HEK293 (cell line): ENCODE data around the gene PRKD1.

Source experiments
- BCL11B ChIP-seq: fragments of 450-650 bp; formaldehyde crosslinking; IDR thresholded peaks from 2 replicates; pipeline ENCODE4 v1.5.1; 2016; ENCODE audit warnings: low read depth, missing biosample characterization, missing genetic modification characterization
- HOXA7 ChIP-seq: sonication (generic); formaldehyde crosslinking; IDR thresholded peaks from 2 replicates; pipeline ENCODE4 v1.8.1; 2022; ENCODE audit warnings: missing genetic modification reagents, borderline replicate concordance
- PBX3 ChIP-seq: sonication (generic); formaldehyde crosslinking; IDR thresholded peaks from 2 replicates; pipeline ENCODE4 v1.8.1; 2022; ENCODE audit warnings: mild to moderate bottlenecking, moderate library complexity, missing genetic modification reagents
- TRIM28 ChIP-seq: IDR thresholded peaks from 2 replicates; pipeline ENCODE4 v1.6.1; 2011; ENCODE audit warnings: low read length, control low read depth, borderline replicate concordance
- ZBTB20 ChIP-seq: fragments of 450-650 bp; formaldehyde crosslinking; IDR thresholded peaks from 2 replicates; pipeline ENCODE4 v1.5.1; 2016; ENCODE audit warnings: missing biosample characterization, missing genetic modification characterization
- ZFP37 ChIP-seq: fragments of 450-650 bp; formaldehyde crosslinking; IDR thresholded peaks from 2 replicates; pipeline ENCODE4 v1.5.1; 2016; ENCODE audit warnings: missing biosample characterization, missing genetic modification characterization
- TF ChIP-seq, protein P1 (sequence below): fragments of 450-650 bp; formaldehyde crosslinking; IDR thresholded peaks from 2 replicates; pipeline ENCODE4 v1.5.1; 2016; ENCODE audit warnings: missing biosample characterization, missing genetic modification characterization
- TF ChIP-seq, protein P2 (sequence below): fragments of 450-650 bp; formaldehyde crosslinking; IDR thresholded peaks from 2 replicates; pipeline ENCODE4 v1.5.1; 2016; ENCODE audit warnings: missing biosample characterization, missing genetic modification characterization
- TF ChIP-seq, protein P3 (sequence below): fragments of 450-650 bp; formaldehyde crosslinking; IDR thresholded peaks from 2 replicates; pipeline ENCODE4 v1.5.1; 2016; ENCODE audit warnings: missing biosample characterization, missing genetic modification characterization

GRCh38 chr14:29616922-29617321 lies 310.7 kb downstream of the PRKD1 start:
- TF ChIP-seq TRIM28 (no peak), ZFP37 (tag by site-specific recombination) (no peak), HOXA7 (CRISPR knock-in tag) (no peak), BCL11B (tag by site-specific recombination) (no peak), ZBTB20 (no peak), PBX3 (CRISPR knock-in tag) (no peak)
- TF ChIP-seq, protein P1, sequence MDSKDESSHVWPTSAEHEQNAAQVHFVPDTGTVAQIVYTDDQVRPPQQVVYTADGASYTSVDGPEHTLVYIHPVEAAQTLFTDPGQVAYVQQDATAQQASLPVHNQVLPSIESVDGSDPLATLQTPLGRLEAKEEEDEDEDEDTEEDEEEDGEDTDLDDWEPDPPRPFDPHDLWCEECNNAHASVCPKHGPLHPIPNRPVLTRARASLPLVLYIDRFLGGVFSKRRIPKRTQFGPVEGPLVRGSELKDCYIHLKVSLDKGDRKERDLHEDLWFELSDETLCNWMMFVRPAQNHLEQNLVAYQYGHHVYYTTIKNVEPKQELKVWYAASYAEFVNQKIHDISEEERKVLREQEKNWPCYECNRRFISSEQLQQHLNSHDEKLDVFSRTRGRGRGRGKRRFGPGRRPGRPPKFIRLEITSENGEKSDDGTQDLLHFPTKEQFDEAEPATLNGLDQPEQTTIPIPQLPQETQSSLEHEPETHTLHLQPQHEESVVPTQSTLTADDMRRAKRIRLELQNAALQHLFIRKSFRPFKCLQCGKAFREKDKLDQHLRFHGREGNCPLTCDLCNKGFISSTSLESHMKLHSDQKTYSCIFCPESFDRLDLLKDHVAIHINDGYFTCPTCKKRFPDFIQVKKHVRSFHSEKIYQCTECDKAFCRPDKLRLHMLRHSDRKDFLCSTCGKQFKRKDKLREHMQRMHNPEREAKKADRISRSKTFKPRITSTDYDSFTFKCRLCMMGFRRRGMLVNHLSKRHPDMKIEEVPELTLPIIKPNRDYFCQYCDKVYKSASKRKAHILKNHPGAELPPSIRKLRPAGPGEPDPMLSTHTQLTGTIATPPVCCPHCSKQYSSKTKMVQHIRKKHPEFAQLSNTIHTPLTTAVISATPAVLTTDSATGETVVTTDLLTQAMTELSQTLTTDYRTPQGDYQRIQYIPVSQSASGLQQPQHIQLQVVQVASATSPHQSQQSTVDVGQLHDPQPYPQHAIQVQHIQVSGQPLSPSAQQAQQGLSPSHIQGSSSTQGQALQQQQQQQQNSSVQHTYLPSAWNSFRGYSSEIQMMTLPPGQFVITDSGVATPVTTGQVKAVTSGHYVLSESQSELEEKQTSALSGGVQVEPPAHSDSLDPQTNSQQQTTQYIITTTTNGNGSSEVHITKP (tag by site-specific recombination) = no peak
- TF ChIP-seq, protein P2, sequence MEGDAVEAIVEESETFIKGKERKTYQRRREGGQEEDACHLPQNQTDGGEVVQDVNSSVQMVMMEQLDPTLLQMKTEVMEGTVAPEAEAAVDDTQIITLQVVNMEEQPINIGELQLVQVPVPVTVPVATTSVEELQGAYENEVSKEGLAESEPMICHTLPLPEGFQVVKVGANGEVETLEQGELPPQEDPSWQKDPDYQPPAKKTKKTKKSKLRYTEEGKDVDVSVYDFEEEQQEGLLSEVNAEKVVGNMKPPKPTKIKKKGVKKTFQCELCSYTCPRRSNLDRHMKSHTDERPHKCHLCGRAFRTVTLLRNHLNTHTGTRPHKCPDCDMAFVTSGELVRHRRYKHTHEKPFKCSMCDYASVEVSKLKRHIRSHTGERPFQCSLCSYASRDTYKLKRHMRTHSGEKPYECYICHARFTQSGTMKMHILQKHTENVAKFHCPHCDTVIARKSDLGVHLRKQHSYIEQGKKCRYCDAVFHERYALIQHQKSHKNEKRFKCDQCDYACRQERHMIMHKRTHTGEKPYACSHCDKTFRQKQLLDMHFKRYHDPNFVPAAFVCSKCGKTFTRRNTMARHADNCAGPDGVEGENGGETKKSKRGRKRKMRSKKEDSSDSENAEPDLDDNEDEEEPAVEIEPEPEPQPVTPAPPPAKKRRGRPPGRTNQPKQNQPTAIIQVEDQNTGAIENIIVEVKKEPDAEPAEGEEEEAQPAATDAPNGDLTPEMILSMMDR (tag by site-specific recombination) = no peak
- TF ChIP-seq, protein P3, sequence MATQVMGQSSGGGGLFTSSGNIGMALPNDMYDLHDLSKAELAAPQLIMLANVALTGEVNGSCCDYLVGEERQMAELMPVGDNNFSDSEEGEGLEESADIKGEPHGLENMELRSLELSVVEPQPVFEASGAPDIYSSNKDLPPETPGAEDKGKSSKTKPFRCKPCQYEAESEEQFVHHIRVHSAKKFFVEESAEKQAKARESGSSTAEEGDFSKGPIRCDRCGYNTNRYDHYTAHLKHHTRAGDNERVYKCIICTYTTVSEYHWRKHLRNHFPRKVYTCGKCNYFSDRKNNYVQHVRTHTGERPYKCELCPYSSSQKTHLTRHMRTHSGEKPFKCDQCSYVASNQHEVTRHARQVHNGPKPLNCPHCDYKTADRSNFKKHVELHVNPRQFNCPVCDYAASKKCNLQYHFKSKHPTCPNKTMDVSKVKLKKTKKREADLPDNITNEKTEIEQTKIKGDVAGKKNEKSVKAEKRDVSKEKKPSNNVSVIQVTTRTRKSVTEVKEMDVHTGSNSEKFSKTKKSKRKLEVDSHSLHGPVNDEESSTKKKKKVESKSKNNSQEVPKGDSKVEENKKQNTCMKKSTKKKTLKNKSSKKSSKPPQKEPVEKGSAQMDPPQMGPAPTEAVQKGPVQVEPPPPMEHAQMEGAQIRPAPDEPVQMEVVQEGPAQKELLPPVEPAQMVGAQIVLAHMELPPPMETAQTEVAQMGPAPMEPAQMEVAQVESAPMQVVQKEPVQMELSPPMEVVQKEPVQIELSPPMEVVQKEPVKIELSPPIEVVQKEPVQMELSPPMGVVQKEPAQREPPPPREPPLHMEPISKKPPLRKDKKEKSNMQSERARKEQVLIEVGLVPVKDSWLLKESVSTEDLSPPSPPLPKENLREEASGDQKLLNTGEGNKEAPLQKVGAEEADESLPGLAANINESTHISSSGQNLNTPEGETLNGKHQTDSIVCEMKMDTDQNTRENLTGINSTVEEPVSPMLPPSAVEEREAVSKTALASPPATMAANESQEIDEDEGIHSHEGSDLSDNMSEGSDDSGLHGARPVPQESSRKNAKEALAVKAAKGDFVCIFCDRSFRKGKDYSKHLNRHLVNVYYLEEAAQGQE = no peak
